ENCODE results near the gene ACTL8. TPM values are rescaled to one million over a fixed set of nuclear protein-coding genes. Genes with fewer than 3 reads are reported as not detected.

The ACTL8 gene
- total and polyA plus RNA-seq, 9 donors: 0.18 to 0.80 TPM; not detected in 7

GRCh38 chr1:17866740-17867029 is 111.6 kb downstream of the ACTL8 start:
- intact Hi-C loops (cut with DNase I): no loop called here

GRCh38 chr1:17867470-17867869 is 112.3 kb downstream of the ACTL8 start:
- no peaks in the 10 kb centered on the region for H3K36me3 ChIP-seq
- no peak overlapping the region for H3K27ac ChIP-seq
- no peak for TF ChIP-seq EP300 (IDR thresholded peaks at IDR 0.05)
- TF ChIP-seq POLR2A (IDR thresholded peaks at IDR 0.05): no peak
- no peak for TF ChIP-seq CTCF (IDR thresholded peaks at IDR 0.05)
- no peak for DNase-seq
- WGBS, 3 donors: 91 to 97% (median 95%) methylated on average over 8 of the region's 8 CpGs
- no peaks in the 10 kb centered on the region for H3K9me3 ChIP-seq
- H3K4me3 ChIP-seq: no peak overlapping the region
- intact Hi-C loops (cut with DNase I): no loop called here
- H3K4me1 ChIP-seq (ENCODE audit: insufficient read depth): no peaks in the 10 kb centered on the region
- no peaks in the 10 kb centered on the region for H3K27me3 ChIP-seq

More at GRCh38 chr1:17866740-17867029, 111.6 kb downstream of the ACTL8 start:
- H3K27me3 ChIP-seq: no peaks in the 10 kb centered on the region
- H3K27ac ChIP-seq: no peak overlapping the region
- no peaks in the 10 kb centered on the region for H3K9me3 ChIP-seq
- H3K4me3 ChIP-seq: no peak overlapping the region
- WGBS, 3 donors: 71 to 84% (median 79%) methylated on average over 3 of the region's 3 CpGs
- DNase-seq: no peak
- no peaks in the 10 kb centered on the region for H3K4me1 ChIP-seq (ENCODE audit: insufficient read depth)
- no peaks in the 10 kb centered on the region for H3K36me3 ChIP-seq
- TF ChIP-seq POLR2A (IDR thresholded peaks at IDR 0.05) (no peak), CTCF (IDR thresholded peaks at IDR 0.05) (no peak), EP300 (IDR thresholded peaks at IDR 0.05) (no peak)

DNA sequence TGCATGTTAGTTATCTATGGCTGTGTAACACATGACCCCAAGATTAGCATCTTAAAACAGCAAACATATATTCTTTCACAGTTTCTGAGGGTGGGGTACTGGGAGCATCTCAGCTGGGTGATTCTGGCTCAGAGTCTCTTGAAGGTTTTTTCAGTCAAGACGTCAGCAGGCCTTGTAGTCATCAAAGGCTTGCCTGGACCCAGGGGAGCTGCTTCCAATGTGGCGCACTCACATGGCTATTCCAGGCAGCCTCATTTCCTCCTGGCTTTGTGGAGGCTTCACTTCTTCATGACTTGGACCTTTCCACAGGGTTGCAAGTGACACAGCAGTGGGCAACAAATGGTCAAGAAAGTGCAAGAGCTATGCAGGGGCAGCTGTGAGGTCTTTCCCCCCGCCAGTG is 114.7 kb downstream of the ACTL8 start:
- 54 to 62% (median 55%) methylated on average over 3 of the region's 3 CpGs for WGBS, 3 donors
- intact Hi-C loops (cut with DNase I): no loop called here
- H3K27me3 ChIP-seq: no peaks in the 10 kb centered on the region
- H3K36me3 ChIP-seq: no peaks in the 10 kb centered on the region
- no peak for DNase-seq
- no peaks in the 10 kb centered on the region for H3K4me1 ChIP-seq (ENCODE audit: insufficient read depth)
- no peak for TF ChIP-seq POLR2A (IDR thresholded peaks at IDR 0.05)
- TF ChIP-seq EP300 (IDR thresholded peaks at IDR 0.05): no peak
- no peak for TF ChIP-seq CTCF (IDR thresholded peaks at IDR 0.05)
- no peaks in the 10 kb centered on the region for H3K9me3 ChIP-seq
- no peak overlapping the region for H3K27ac ChIP-seq
- H3K4me3 ChIP-seq: no peak overlapping the region

DNA sequence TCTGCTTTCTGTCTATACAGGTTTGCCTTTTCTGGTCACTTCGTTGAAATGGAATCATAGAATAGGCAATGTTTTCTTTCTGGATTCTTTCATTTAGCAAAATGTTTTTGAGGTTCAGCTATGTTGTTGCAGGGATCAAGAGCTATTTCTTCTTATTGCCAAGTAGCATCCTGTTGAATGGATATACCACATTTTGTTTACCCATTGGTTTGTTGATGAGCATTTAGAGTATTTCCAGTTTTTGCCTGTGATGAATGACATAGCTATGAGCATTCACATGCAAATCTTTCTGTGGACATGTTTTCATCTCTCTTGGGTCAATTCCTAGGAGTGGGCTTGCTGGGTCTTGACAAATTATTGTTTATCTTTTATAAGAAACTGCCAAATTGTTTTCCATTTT is 115.5 kb downstream of the ACTL8 start:
- Histone ChIP-seq H3K4me1 (ENCODE audit: insufficient read depth) (no peaks in the 10 kb centered on the region), H3K27ac (no peak overlapping the region), H3K4me3 (no peak overlapping the region), H3K27me3 (no peaks in the 10 kb centered on the region), H3K36me3 (no peaks in the 10 kb centered on the region), H3K9me3 (no peaks in the 10 kb centered on the region)
- 79 to 94% (median 87%) methylated on average over 1 of the region's 1 CpG for WGBS, 3 donors
- DNase-seq: no peak
- intact Hi-C loops (cut with DNase I): no loop called here
- TF ChIP-seq POLR2A (IDR thresholded peaks at IDR 0.05) (no peak), CTCF (IDR thresholded peaks at IDR 0.05) (no peak), EP300 (IDR thresholded peaks at IDR 0.05) (no peak)

Data from ovary (tissue), 9 donors.